SK-N-MC (cell line): ENCODE results near the gene OR2T8.

Experiments used
- DNase-seq: peaks from one replicate; pipeline ENCODE4 v3.0.0-alpha.2; 2011; ENCODE audit warnings: low read depth, low spot score
- H3K27ac ChIP-seq: fragments of 200-600 bp; sonication (generic); 2 replicates; pipeline ENCODE4 v1.5.1; 2016; ENCODE audit warnings: mixed run types
- H3K36me3 ChIP-seq: fragments of 200-600 bp; sonication (generic); 2 replicates; pipeline ENCODE4 v1.6.1; 2017; ENCODE audit warnings: antibody characterized with exemption, low read length, mixed read lengths; ENCODE audit not compliant: insufficient read depth
- H3K4me3 ChIP-seq: fragments of 200-600 bp; sonication (generic); 2 replicates; pipeline ENCODE4 v1.5.1; 2016
- H3K9ac ChIP-seq: fragments of 200-600 bp; sonication (generic); 2 replicates; pipeline ENCODE4 v1.8.0; 2017; ENCODE audit warnings: mixed run types, mixed read lengths; ENCODE audit not compliant: insufficient read length
- H3K9me3 ChIP-seq: fragments of 200-600 bp; sonication (generic); 2 replicates; pipeline ENCODE4 v1.6.1; 2017; ENCODE audit warnings: low read depth, mild to moderate bottlenecking, antibody characterized with exemption, low read length, moderate library complexity, mixed read lengths
- EZH2 ChIP-seq: fragments of 200-600 bp; sonication (generic); IDR thresholded peaks from one replicate; pipeline ENCODE4 v1.6.1; 2017; ENCODE audit warnings: antibody characterized with exemption
- FOXP2 ChIP-seq: optimal IDR thresholded peaks from 2 replicates; pipeline ENCODE3; 2011; ENCODE audit warnings: mild to moderate bottlenecking, moderate library complexity; ENCODE audit not compliant: insufficient read depth; ENCODE audit errors: extremely low read length, control extremely low read depth
- POLR2AphosphoS5 ChIP-seq: IDR thresholded peaks from 2 replicates; pipeline ENCODE4 v1.6.1; 2012; ENCODE audit warnings: mild to moderate bottlenecking, low read depth, low read length, borderline replicate concordance

Gene OR2T8

DNA sequence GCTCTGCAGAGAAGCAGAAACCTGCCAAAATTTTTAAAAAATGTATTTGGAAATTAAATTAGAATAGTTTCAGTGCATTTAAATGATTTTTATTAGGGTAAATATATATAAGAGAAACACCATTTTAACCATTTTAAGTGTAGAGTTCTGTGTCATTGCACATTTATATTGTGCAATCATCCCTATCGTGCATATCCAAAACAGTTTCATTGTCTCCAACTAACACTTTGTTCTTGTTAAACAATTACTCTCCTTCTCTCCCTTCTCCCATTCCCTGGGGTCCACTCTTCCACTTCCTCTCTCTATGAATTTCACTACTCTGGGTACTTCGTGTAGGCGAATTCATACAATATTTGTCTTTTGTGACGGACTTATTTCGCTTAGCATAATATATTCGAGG lies 22.6 kb downstream of the OR2T8 start:
- H3K36me3 ChIP-seq: no peaks in the 10 kb centered on the region
- no peaks in the 10 kb centered on the region for H3K9me3 ChIP-seq
- no peak overlapping the region for H3K4me3 ChIP-seq
- TF ChIP-seq POLR2AphosphoS5: no peak
- no peak for TF ChIP-seq EZH2
- TF ChIP-seq FOXP2: no peak
- no peak overlapping the region for H3K9ac ChIP-seq
- DNase-seq: no peak
- no peak overlapping the region for H3K27ac ChIP-seq

DNA sequence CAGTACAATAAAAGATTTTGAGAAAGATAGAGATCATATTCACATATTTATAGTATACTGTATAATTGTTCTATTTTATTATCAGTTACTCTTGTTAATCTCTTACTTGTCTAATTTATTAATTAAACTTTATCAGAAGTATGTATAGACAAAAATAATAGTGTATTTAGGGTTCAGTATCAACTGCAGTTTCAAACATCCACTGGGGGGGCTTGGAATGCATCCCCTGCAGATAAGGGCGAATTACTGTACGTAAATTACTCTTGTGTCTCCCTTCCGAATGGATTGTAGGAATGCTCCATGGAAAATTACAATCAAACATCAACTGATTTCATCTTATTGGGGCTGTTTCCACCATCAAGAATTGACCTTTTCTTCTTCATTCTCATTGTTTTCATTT lies 28.5 kb downstream of the OR2T8 start, which contains the start of gene OR2L8:
OR2L8 (plus strand) TSS at position 301 of the 400 bp plus-strand sequence; CDS start at position 301, 0 bp downstream.
- TF ChIP-seq FOXP2 (no peak), EZH2 (no peak), POLR2AphosphoS5 (no peak)
- no peak within 1 kb of the TSS for H3K27ac ChIP-seq
- no peaks in the 10 kb centered on the region for H3K9me3 ChIP-seq
- DNase-seq: no peak
- H3K4me3 ChIP-seq: no peak within 1 kb of the TSS
- H3K36me3 ChIP-seq: no peaks in the 10 kb centered on the region
- H3K9ac ChIP-seq: no peak within 1 kb of the TSS

- Histone ChIP-seq H3K9ac (no peak overlapping the region), H3K9me3 (no peaks in the 10 kb centered on the region), H3K36me3 (no peaks in the 10 kb centered on the region), H3K27ac (no peak overlapping the region), H3K4me3 (no peak overlapping the region)
- no peak for DNase-seq
- TF ChIP-seq POLR2AphosphoS5 (no peak), EZH2 (no peak), FOXP2 (no peak)
Measured at GRCh38 chr1:247953408-247953807, 33.4 kb downstream of the OR2T8 start.

GRCh38 chr1:247961791-247962190 lies 41.7 kb downstream of the OR2T8 start:
- H3K9me3 ChIP-seq: no peaks in the 10 kb centered on the region
- no peak overlapping the region for H3K9ac ChIP-seq
- TF ChIP-seq EZH2: no peak
- no peak for TF ChIP-seq POLR2AphosphoS5
- TF ChIP-seq FOXP2: no peak
- DNase-seq: no peak
- H3K27ac ChIP-seq: peak overlapping the region; percentile 61; the same call in 1 of the 2 replicates
- H3K4me3 ChIP-seq: no peak overlapping the region
- no peaks in the 10 kb centered on the region for H3K36me3 ChIP-seq

DNA sequence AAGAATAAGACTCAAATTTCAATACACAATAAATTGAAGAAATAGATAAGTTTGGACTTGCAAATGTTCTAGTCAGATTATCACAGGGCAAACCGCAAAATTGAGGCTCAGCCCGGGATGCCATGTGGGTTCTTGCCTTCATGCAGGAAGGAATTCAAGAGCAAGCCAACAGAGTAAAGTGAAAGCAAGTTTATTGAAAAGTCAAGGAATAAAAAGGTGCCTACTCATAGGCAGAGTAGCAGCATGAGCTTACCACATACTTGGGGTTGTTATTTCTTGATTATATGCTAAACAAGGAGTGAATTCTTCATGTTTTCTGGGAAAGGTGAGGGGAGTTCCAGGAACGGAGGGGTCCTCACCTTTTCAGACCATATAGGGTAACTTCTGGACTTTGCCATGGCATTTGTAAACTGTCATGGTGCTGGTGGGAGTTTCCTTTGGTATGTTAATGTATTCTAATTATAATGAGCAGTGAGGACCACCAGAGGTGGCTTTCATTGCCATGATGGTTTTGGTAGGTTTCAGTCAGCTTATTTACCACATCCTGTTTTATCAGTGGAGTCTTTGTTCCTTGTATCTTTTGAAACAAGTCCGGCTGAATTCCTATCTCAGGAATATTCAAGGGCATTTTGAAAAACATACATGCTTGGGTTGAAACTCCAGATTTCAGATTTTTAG lies 43.0 kb downstream of the OR2T8 start:
- TF ChIP-seq EZH2 (no peak), POLR2AphosphoS5 (no peak), FOXP2 (no peak)
- Histone ChIP-seq H3K9ac (no peak overlapping the region), H3K36me3 (no peaks in the 10 kb centered on the region), H3K4me3 (no peak overlapping the region), H3K27ac (0 out of 2 replicates have a peak overlapping the region, but pooled peaks have one; percentile 9), H3K9me3 (no peaks in the 10 kb centered on the region)
- DNase-seq: no peak

DNA sequence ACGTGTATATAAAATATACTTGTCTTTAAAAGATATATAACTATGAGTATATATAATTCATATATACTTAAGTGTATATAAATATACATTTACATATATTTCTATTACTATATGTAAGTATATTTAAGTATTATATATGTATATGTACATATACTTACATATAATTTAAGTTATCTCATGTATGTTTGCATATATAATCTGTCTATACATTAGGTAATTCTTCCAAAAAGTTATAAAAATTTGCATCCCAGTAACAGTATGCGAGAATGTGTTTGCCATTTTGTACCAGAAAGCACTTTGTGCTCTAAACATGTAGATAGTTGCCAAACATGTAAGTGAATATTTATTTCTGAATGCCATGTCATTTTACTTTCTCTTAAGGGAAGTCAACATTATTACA lies 44.9 kb downstream of the OR2T8 start, which contains the start of gene OR2AK2:
OR2AK2 (plus strand) TSS at position 301 of the 400 bp plus-strand sequence. CDS start 144 bp downstream, outside the sequence.
- DNase-seq: no peak
- Histone ChIP-seq H3K9me3 (no peaks in the 10 kb centered on the region), H3K9ac (no peak within 1 kb of the TSS), H3K27ac (no peak within 1 kb of the TSS), H3K4me3 (no peak within 1 kb of the TSS), H3K36me3 (no peaks in the 10 kb centered on the region)
- TF ChIP-seq FOXP2 (no peak), EZH2 (no peak), POLR2AphosphoS5 (no peak)

DNA sequence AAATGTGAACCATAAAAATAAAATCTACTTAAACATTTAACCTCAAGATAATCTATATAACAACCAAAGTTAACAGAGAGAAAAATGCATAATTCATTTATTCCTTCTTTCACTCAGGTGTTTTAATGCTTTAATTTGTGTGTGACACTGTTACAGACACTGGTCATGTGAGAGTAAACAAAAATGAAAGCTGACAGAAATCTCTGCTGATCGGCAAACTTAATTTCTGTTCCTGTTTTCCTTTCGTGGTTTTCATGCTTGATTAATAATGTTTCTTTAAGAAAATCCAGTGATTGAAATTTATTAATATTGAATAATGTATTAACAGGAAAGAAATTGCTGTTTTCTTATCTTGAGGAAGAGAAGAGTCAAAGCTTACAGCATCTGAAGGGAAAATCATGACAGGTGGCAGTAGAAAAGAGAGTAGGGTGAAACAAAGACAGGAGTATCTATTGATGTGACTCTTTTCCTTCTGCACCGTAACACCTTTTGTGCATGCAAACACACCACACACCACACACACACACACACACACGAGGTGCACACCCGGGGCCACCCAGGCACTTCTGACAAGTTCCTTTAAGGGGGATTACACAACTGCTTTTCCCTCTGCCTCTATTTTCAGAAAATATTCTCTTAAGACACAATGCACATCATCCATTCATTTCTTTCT lies 46.6 kb downstream of the OR2T8 start:
- Histone ChIP-seq H3K9me3 (no peaks in the 10 kb centered on the region), H3K4me3 (peak overlapping the region; percentile 13; the same call in 1 of the 2 replicates)
- TF ChIP-seq FOXP2 (no peak), POLR2AphosphoS5 (no peak)

More for the DNA sequence above, 46.6 kb downstream of the OR2T8 start:
- Histone ChIP-seq H3K27ac (no peak overlapping the region), H3K36me3 (no peaks in the 10 kb centered on the region), H3K9ac (no peak overlapping the region)
- no peak for DNase-seq
